ENCODE results near the gene SCN4B.
A peak's percentile ranks its signal among the peaks of the same experiment; 100 is the strongest.

The SCN4B gene

GRCh38 chr11:118157186-118157895 lies 4.7 kb upstream of the SCN4B start:
- Histone ChIP-seq H3K27ac (ENCODE audit: low read depth, low read length) (no peak overlapping the region), H3K9ac (ENCODE audit: low read length) (no peak overlapping the region), H3K4me1 (ENCODE audit: insufficient read depth, low read length) (no peaks in the 10 kb centered on the region), H3K27me3 (ENCODE audit: control insufficient read depth in 1 of 2, insufficient read depth in 2 of 2, low read length in 2 of 2) (peaks cover 25 to 49% of the 10 kb centered on the region in 2 donors), H3K36me3 (ENCODE audit: insufficient read depth, low read length) (no peaks in the 10 kb centered on the region), H3K9me3 (ENCODE audit: low read length) (no peaks in the 10 kb centered on the region), H3K4me3 (ENCODE audit: low read depth in 1 of 2, low read length in 2 of 2) (no peak overlapping the region)

GRCh38 chr11:118156531-118157185 lies 4.0 kb upstream of the SCN4B start:
- no peak overlapping the region for H3K9ac ChIP-seq (ENCODE audit: low read length)

GRCh38 chr11:118155776-118156530 lies 3.3 kb upstream of the SCN4B start:
- Histone ChIP-seq H3K4me3 (ENCODE audit: low read depth in 1 of 2, low read length in 2 of 2) (no peak overlapping the region), H3K4me1 (ENCODE audit: insufficient read depth, low read length) (peaks cover 8% of the 10 kb centered on the region), H3K9me3 (ENCODE audit: low read length) (no peaks in the 10 kb centered on the region), H3K9ac (ENCODE audit: low read length) (no peak overlapping the region), H3K27me3 (ENCODE audit: control insufficient read depth in 1 of 2, insufficient read depth in 2 of 2, low read length in 2 of 2) (peaks cover 25 to 56% of the 10 kb centered on the region in 2 donors), H3K36me3 (ENCODE audit: insufficient read depth, low read length) (no peaks in the 10 kb centered on the region), H3K27ac (ENCODE audit: low read depth, low read length) (no peak overlapping the region)

More at GRCh38 chr11:118156531-118157185, 4.0 kb upstream of the SCN4B start:
- Histone ChIP-seq H3K36me3 (ENCODE audit: insufficient read depth, low read length) (no peaks in the 10 kb centered on the region), H3K4me3 (ENCODE audit: low read depth in 1 of 2, low read length in 2 of 2) (no peak overlapping the region), H3K27ac (ENCODE audit: low read depth, low read length) (no peak overlapping the region), H3K4me1 (ENCODE audit: insufficient read depth, low read length) (peaks cover 3% of the 10 kb centered on the region), H3K9me3 (ENCODE audit: low read length) (no peaks in the 10 kb centered on the region), H3K27me3 (ENCODE audit: control insufficient read depth in 1 of 2, insufficient read depth in 2 of 2, low read length in 2 of 2) (peaks cover 25 to 56% of the 10 kb centered on the region in 2 donors)

- H3K27me3 ChIP-seq (ENCODE audit: control insufficient read depth in 1 of 2, insufficient read depth in 2 of 2, low read length in 2 of 2), result peaks cover 25 to 53% of the 10 kb centered on the region in 2 donors
- H3K9ac ChIP-seq (ENCODE audit: low read length), result no peak overlapping the region
- no peak overlapping the region for H3K27ac ChIP-seq (ENCODE audit: low read depth, low read length)
- H3K4me3 ChIP-seq (ENCODE audit: low read depth in 1 of 2, low read length in 2 of 2), result no peak overlapping the region
- no peaks in the 10 kb centered on the region for H3K36me3 ChIP-seq (ENCODE audit: insufficient read depth, low read length)
- no peaks in the 10 kb centered on the region for H3K9me3 ChIP-seq (ENCODE audit: low read length)
- peaks cover 8% of the 10 kb centered on the region for H3K4me1 ChIP-seq (ENCODE audit: insufficient read depth, low read length)
Measured at GRCh38 chr11:118154641-118155040, 2.0 kb upstream of the SCN4B start.

- no peak overlapping the region for H3K9ac ChIP-seq (ENCODE audit: low read length)
- H3K4me3 ChIP-seq (ENCODE audit: low read depth in 1 of 2, low read length in 2 of 2), result no peak overlapping the region
- H3K9me3 ChIP-seq (ENCODE audit: low read length), result no peaks in the 10 kb centered on the region
- peaks cover 25 to 51% of the 10 kb centered on the region in 2 donors for H3K27me3 ChIP-seq (ENCODE audit: control insufficient read depth in 1 of 2, insufficient read depth in 2 of 2, low read length in 2 of 2)
- no peaks in the 10 kb centered on the region for H3K36me3 ChIP-seq (ENCODE audit: insufficient read depth, low read length)
- H3K4me1 ChIP-seq (ENCODE audit: insufficient read depth, low read length), result peaks cover 8% of the 10 kb centered on the region
- no peak overlapping the region for H3K27ac ChIP-seq (ENCODE audit: low read depth, low read length)
Measured at GRCh38 chr11:118153976-118154375, 1.4 kb upstream of the SCN4B start.

- Histone ChIP-seq H3K36me3 (ENCODE audit: insufficient read depth, low read length) (no peaks in the 10 kb centered on the region), H3K4me1 (ENCODE audit: insufficient read depth, low read length) (peaks cover 8% of the 10 kb centered on the region), H3K27me3 (ENCODE audit: control insufficient read depth in 1 of 2, insufficient read depth in 2 of 2, low read length in 2 of 2) (peaks cover 25 to 51% of the 10 kb centered on the region in 2 donors), H3K4me3 (ENCODE audit: low read depth in 1 of 2, low read length in 2 of 2) (peak overlapping the region; percentile 69 to 77), H3K9ac (ENCODE audit: low read length) (no peak overlapping the region), H3K27ac (ENCODE audit: low read depth, low read length) (no peak overlapping the region), H3K9me3 (ENCODE audit: low read length) (no peaks in the 10 kb centered on the region)
Measured at GRCh38 chr11:118153516-118153915, 893 bp upstream of the SCN4B start.

- Histone ChIP-seq H3K4me3 (ENCODE audit: low read depth in 1 of 2, low read length in 2 of 2) (peak overlapping the region; percentile 69 to 77), H3K4me1 (ENCODE audit: insufficient read depth, low read length) (peaks cover 8% of the 10 kb centered on the region), H3K9me3 (ENCODE audit: low read length) (no peaks in the 10 kb centered on the region), H3K9ac (ENCODE audit: low read length) (no peak overlapping the region), H3K27me3 (ENCODE audit: control insufficient read depth in 1 of 2, insufficient read depth in 2 of 2, low read length in 2 of 2) (peaks cover 23 to 41% of the 10 kb centered on the region in 2 donors), H3K27ac (ENCODE audit: low read depth, low read length) (no peak overlapping the region), H3K36me3 (ENCODE audit: insufficient read depth, low read length) (no peaks in the 10 kb centered on the region)
Measured at GRCh38 chr11:118152020-118152551, 537 bp downstream of the SCN4B start.

GRCh38 chr11:118151431-118151830 lies 1.2 kb downstream of the SCN4B start:
- Histone ChIP-seq H3K4me1 (ENCODE audit: insufficient read depth, low read length) (peaks cover 8% of the 10 kb centered on the region), H3K27me3 (ENCODE audit: control insufficient read depth in 1 of 2, insufficient read depth in 2 of 2, low read length in 2 of 2) (peaks cover 16 to 35% of the 10 kb centered on the region in 2 donors), H3K4me3 (ENCODE audit: low read depth in 1 of 2, low read length in 2 of 2) (no peak overlapping the region), H3K36me3 (ENCODE audit: insufficient read depth, low read length) (no peaks in the 10 kb centered on the region), H3K9ac (ENCODE audit: low read length) (no peak overlapping the region), H3K27ac (ENCODE audit: low read depth, low read length) (no peak overlapping the region), H3K9me3 (ENCODE audit: low read length) (no peaks in the 10 kb centered on the region)

GRCh38 chr11:118149493-118149892 lies 3.1 kb downstream of the SCN4B start:
- Histone ChIP-seq H3K9me3 (ENCODE audit: low read length) (no peaks in the 10 kb centered on the region), H3K27me3 (ENCODE audit: control insufficient read depth in 1 of 2, insufficient read depth in 2 of 2, low read length in 2 of 2) (peaks cover 0 to 19% of the 10 kb centered on the region in 2 donors), H3K27ac (ENCODE audit: low read depth, low read length) (no peak overlapping the region), H3K4me3 (ENCODE audit: low read depth in 1 of 2, low read length in 2 of 2) (no peak overlapping the region), H3K36me3 (ENCODE audit: insufficient read depth, low read length) (no peaks in the 10 kb centered on the region), H3K4me1 (ENCODE audit: insufficient read depth, low read length) (peaks cover 8% of the 10 kb centered on the region), H3K9ac (ENCODE audit: low read length) (no peak overlapping the region)

- no peak overlapping the region for H3K9ac ChIP-seq (ENCODE audit: low read length)
- H3K27me3 ChIP-seq (ENCODE audit: control insufficient read depth in 1 of 2, insufficient read depth in 2 of 2, low read length in 2 of 2), result peaks cover 0 to 12% of the 10 kb centered on the region in 2 donors
- H3K4me3 ChIP-seq (ENCODE audit: low read depth in 1 of 2, low read length in 2 of 2), result no peak overlapping the region
- no peaks in the 10 kb centered on the region for H3K9me3 ChIP-seq (ENCODE audit: low read length)
- H3K27ac ChIP-seq (ENCODE audit: low read depth, low read length), result no peak overlapping the region
- peaks cover 8% of the 10 kb centered on the region for H3K4me1 ChIP-seq (ENCODE audit: insufficient read depth, low read length)
- no peaks in the 10 kb centered on the region for H3K36me3 ChIP-seq (ENCODE audit: insufficient read depth, low read length)
Measured at GRCh38 chr11:118148856-118149255, 3.8 kb downstream of the SCN4B start.

- no peak overlapping the region for H3K27ac ChIP-seq (ENCODE audit: low read depth, low read length)
- H3K9ac ChIP-seq (ENCODE audit: low read length), result no peak overlapping the region
- H3K27me3 ChIP-seq (ENCODE audit: control insufficient read depth in 1 of 2, insufficient read depth in 2 of 2, low read length in 2 of 2), result peaks cover 0 to 9% of the 10 kb centered on the region in 2 donors
- no peaks in the 10 kb centered on the region for H3K36me3 ChIP-seq (ENCODE audit: insufficient read depth, low read length)
- no peak overlapping the region for H3K4me3 ChIP-seq (ENCODE audit: low read depth in 1 of 2, low read length in 2 of 2)
- H3K9me3 ChIP-seq (ENCODE audit: low read length), result no peaks in the 10 kb centered on the region
- peaks cover 8% of the 10 kb centered on the region for H3K4me1 ChIP-seq (ENCODE audit: insufficient read depth, low read length)
Measured at GRCh38 chr11:118148240-118148639, 4.4 kb downstream of the SCN4B start.
